Measurements from ENCODE around the gene C11orf21. TPM values are rescaled to one million over a fixed set of nuclear protein-coding genes. Genes with fewer than 3 reads are reported as not detected.

Gene C11orf21
- total and polyA plus RNA-seq, 9 of the 15 experiments (the other 6 are each of a cell fraction or from before 2014, with no cell fraction given): 0.10 to 2.6 (median 2.0) TPM

DNA sequence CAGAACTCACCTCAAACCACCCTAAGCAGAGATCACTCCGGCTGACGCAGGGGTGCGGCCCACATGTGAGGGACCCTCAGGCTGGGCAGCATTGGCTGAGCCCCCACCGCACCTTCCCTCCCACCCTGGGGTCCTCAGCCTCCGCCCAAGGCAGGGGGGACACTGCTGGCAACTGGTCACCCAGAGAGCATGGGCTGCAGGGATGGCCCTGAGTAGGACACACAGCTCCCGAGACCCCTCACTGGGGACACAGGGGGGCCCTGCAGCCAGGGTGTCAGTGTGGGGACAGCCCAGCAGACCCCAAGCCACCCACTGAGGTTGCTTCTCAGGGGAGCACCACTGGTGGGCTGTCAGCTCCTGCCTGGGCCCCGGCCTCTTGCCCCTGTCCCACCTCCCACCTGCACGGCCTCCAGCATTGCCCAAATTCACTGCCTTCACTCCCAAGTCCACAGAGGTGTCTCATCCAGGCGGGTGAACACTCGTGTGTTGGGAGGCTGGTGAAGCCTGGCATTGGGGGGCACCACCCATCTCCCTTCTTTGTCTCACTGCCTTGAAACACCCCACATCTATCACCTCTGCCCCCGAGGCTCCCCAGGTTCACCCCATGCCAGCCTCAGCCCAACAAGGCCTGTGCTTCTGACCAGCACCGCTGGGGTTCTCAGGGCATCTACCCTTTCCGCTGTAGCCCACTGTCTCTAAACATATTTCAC lies 4.7 kb downstream of the C11orf21 start:
- ATAC-seq (no peak), FAIRE-seq (no peak), DNase-seq (ENCODE audit: extremely low read depth in 1 of 4, low spot score in 3 of 4) (no peak)
- Histone ChIP-seq H3K27me3 (ENCODE audit: control insufficient read depth in 2 of 2, insufficient read depth in 2 of 2, low read length in 2 of 2) (peaks cover 0 to 13% of the 10 kb centered on the region in 2 experiments; a peak in 2 of 5 replicates), H3K36me3 (ENCODE audit: control insufficient read depth, insufficient read depth, low read length) (no peaks in the 10 kb centered on the region), H3K9ac (ENCODE audit: insufficient read depth in 1 of 2, low read depth in 2 of 2, low read length in 2 of 2) (peak overlapping the region in 1 of 2 experiments; percentile 27; a peak in 1 of 4 replicates), H3K4me3 (no peak overlapping the region), H3K4me1 (replicated peaks in 1 of 2; ENCODE audit: control insufficient read depth in 2 of 2, insufficient read depth in 2 of 2, low read length in 2 of 2) (peaks cover 24 to 56% of the 10 kb centered on the region in 2 experiments), H3K27ac (ENCODE audit: extremely low read depth, low read depth, low read length) (no peak overlapping the region), H3K4me2 (ENCODE audit: insufficient read depth, low read length) (no peak overlapping the region), H2AFZ (ENCODE audit: low read depth, low read length) (no peak overlapping the region), H3K9me3 (replicated peaks; ENCODE audit: control insufficient read depth, insufficient read depth, low read depth, low read length) (no peaks in the 10 kb centered on the region), H3K9me1 (ENCODE audit: control insufficient read depth, insufficient read depth, low read length) (no peaks in the 10 kb centered on the region), H3K79me2 (ENCODE audit: control insufficient read depth, insufficient read depth, low read length) (0 out of 3 replicates have a peak, but pooled peaks cover under 1% of the 10 kb centered on the region), H4K20me1 (replicated peaks; ENCODE audit: control insufficient read depth, insufficient read depth, low read length) (no peaks in the 10 kb centered on the region)
- 35% methylated on average over 12 of the region's 13 CpGs for WGBS (ENCODE audit: insufficient coverage, low coverage, missing lambda C conversion rate)
- no TSS peak for BruUV-seq (replicated peaks)
- intact Hi-C loops (cut with micrococcal nuclease): no loop called here
- POLR2A ChIA-PET: no interaction called here
- CTCF ChIA-PET (ENCODE audit: low intra/inter-chr PET ratio): interaction anchor here (0.5 kb wide), 1 partner anchor 131 kb away, joined by 3 read pairs; no protein-coding TSS in a partner anchor
- in situ Hi-C loops (cut with MboI): loop anchor here (5.0 kb wide), 1 partner anchor 95 kb away; no protein-coding TSS in a partner anchor
- TF ChIP-seq RBM39 (optimal IDR thresholded peaks at IDR 0.05; ENCODE audit: low read depth, low read length): no peak
- TF ChIP-seq, protein P1, sequence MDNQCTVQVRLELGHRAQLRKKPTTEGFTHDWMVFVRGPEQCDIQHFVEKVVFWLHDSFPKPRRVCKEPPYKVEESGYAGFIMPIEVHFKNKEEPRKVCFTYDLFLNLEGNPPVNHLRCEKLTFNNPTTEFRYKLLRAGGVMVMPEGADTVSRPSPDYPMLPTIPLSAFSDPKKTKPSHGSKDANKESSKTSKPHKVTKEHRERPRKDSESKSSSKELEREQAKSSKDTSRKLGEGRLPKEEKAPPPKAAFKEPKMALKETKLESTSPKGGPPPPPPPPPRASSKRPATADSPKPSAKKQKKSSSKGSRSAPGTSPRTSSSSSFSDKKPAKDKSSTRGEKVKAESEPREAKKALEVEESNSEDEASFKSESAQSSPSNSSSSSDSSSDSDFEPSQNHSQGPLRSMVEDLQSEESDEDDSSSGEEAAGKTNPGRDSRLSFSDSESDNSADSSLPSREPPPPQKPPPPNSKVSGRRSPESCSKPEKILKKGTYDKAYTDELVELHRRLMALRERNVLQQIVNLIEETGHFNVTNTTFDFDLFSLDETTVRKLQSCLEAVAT (IDR thresholded peaks at IDR 0.05): no peak
- no peak for TF ChIP-seq ZNF217 (CRISPR knock-in tag; IDR thresholded peaks at IDR 0.05)
- TF ChIP-seq SRSF1 (IDR thresholded peaks at IDR 0.05; ENCODE audit: low read depth, low read length): no peak
- TF ChIP-seq STAT6 (CRISPR knock-in tag; IDR thresholded peaks at IDR 0.05): no peak
- TF ChIP-seq, protein P2, sequence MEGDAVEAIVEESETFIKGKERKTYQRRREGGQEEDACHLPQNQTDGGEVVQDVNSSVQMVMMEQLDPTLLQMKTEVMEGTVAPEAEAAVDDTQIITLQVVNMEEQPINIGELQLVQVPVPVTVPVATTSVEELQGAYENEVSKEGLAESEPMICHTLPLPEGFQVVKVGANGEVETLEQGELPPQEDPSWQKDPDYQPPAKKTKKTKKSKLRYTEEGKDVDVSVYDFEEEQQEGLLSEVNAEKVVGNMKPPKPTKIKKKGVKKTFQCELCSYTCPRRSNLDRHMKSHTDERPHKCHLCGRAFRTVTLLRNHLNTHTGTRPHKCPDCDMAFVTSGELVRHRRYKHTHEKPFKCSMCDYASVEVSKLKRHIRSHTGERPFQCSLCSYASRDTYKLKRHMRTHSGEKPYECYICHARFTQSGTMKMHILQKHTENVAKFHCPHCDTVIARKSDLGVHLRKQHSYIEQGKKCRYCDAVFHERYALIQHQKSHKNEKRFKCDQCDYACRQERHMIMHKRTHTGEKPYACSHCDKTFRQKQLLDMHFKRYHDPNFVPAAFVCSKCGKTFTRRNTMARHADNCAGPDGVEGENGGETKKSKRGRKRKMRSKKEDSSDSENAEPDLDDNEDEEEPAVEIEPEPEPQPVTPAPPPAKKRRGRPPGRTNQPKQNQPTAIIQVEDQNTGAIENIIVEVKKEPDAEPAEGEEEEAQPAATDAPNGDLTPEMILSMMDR (IDR thresholded peaks at IDR 0.05 in 2 of 3, conservative IDR thresholded peaks at IDR 0.05 in 1 of 3; ENCODE audit: insufficient read depth in 2 of 3, low read depth in 1 of 3, low read length in 3 of 3): no peak
- no peak for TF ChIP-seq KLF10 (CRISPR knock-in tag; IDR thresholded peaks at IDR 0.05)
- TF ChIP-seq BHLHE40 (IDR thresholded peaks at IDR 0.05; ENCODE audit: low read length): no peak
- TF ChIP-seq HOXB6 (CRISPR knock-in tag; IDR thresholded peaks at IDR 0.05; ENCODE audit: borderline replicate concordance): no peak
- TF ChIP-seq ATF1 (CRISPR knock-in tag; IDR thresholded peaks at IDR 0.05): no peak
- no peak for TF ChIP-seq ATF1 (tag; IDR thresholded peaks at IDR 0.05)
- TF ChIP-seq ERF (CRISPR knock-in tag; IDR thresholded peaks at IDR 0.05): no peak
- TF ChIP-seq CBFA2T2 (conservative IDR thresholded peaks at IDR 0.05): no peak
- TF ChIP-seq SIX5 (IDR thresholded peaks at IDR 0.05; ENCODE audit: borderline replicate concordance in 1 of 2, insufficient read depth in 1 of 2, low read depth in 1 of 2, low read length in 2 of 2): no peak
- no peak for TF ChIP-seq ZBTB12 (CRISPR knock-in tag; IDR thresholded peaks at IDR 0.05)
- no peak for TF ChIP-seq ZNF785 (CRISPR knock-in tag; IDR thresholded peaks at IDR 0.05)

All from K562 (cell line).